AG09309 (cell line): ENCODE measurements around the gene TMEM270.

Source experiments
- DNase-seq: peaks from one replicate; pipeline ENCODE4 v3.0.0-alpha.2; 2010; ENCODE audit warnings: low read depth
- H3K4me3 ChIP-seq: 2 replicates; pipeline ENCODE4 v1.5.1; 2011; ENCODE audit warnings: mild to moderate bottlenecking, low read depth, low read length, moderate library complexity; ENCODE audit not compliant: control insufficient read depth
- CTCF ChIP-seq: IDR thresholded peaks from 2 replicates; pipeline ENCODE4 v1.5.1; 2011; ENCODE audit warnings: mild to moderate bottlenecking, low read depth, low read length, inconsistent platforms; ENCODE audit not compliant: insufficient read depth, control insufficient read depth; ENCODE audit errors: missing control alignments

The TMEM270 gene

GRCh38 chr7:73908123-73908611 lies 47.2 kb downstream of the TMEM270 start:
- TF ChIP-seq CTCF: no peak
- H3K4me3 ChIP-seq: no peak overlapping the region
- DNase-seq: no peak

DNA sequence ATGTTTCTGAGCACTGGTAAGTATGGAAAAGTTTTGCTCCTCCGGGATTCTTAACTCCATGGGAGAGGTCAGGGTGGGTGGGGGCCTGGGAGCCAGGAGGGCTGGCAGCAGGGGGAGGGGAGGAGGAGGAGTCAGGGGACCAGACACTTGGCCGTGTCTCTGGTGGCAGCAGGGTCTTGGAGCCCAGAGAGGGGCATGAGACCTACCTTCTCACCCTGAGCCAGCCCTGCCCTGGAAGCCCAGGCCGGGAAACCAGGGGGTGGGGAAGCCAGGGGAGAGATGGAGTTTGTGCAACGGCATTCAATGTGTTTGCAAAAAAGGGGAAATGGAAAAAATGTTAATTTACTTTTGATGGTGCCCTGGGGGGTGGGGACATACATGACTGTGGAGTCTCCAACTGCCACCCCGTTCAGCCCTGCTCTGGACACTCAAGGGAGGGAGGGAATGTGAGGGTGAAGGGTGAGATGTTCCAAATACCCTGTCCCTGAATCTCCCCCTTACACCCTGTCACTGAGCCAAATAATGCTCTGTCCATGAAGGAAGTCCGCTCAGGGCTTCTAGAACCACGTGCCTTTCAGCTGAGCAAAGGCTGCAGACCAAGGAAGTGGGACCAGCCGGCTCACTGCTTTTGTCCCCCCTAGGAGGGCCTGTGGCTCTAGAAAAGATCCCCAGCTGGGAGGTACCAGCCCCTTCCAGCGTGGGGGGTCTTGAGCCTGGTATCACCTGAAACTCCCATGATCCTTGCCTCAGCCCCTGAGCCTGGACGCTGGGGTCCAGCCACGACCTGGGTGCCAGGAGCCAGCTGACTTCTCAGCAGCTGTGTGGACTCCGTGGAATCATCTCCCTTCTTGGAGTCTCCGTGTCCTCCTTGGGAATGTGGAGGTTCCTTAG lies 48.3 kb downstream of the TMEM270 start:
- no peak for TF ChIP-seq CTCF
- H3K4me3 ChIP-seq: no peak overlapping the region
- no peak for DNase-seq

GRCh38 chr7:73909996-73910395 lies 49.0 kb downstream of the TMEM270 start:
- H3K4me3 ChIP-seq: no peak overlapping the region
- TF ChIP-seq CTCF: no peak
- DNase-seq: no peak

DNA sequence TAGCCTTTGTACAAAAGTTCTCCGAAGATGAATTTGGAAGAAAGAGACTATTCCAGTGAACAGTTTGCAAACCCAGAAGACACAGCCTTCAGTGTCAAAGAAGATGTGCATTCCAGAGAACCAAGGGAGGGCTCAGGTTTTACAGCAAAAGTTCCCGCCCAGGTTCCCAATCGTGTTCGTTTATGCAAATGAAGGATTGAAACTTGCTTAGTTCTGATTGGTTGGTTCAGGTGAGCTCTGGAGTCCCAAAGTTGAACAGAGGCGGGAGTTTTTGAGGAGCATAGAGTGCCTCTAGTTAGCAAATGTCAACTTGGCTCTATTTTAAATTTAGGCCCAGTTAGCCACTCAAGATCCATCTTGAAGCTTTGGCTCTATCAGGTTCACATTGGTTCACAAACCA lies 51.3 kb downstream of the TMEM270 start:
- DNase-seq: no peak
- TF ChIP-seq CTCF: no peak
- H3K4me3 ChIP-seq: no peak overlapping the region
